BLaER1 treated with 17β-estradiol and CSF1 and Interleukin-3, amounts not matched to agents 10 nM and 100 nM (cell line): ENCODE results near the gene CCDC71L.
"Not testable (repeated sequence)": the region's sequence is repeated elsewhere in the genome, so short reads cannot be mapped to it uniquely, and the experiment has no call there.

Source experiments
- H3K27ac ChIP-seq, 11 experiments: shearing (Covaris generic); formaldehyde crosslinking; 2 replicates each; pipeline ENCODE4 v1.8.1; 2022
- H3K27me3 ChIP-seq, 11 experiments: shearing (Covaris generic); formaldehyde crosslinking; 2 replicates each; pipeline ENCODE4 v1.8.1; 2022
- H3K36me3 ChIP-seq, 11 experiments: shearing (Covaris generic); formaldehyde crosslinking; 2 replicates each; pipeline ENCODE4 v1.8.1; 2022
- H3K4me1 ChIP-seq, 10 experiments: shearing (Covaris generic); formaldehyde crosslinking; 2 replicates each; pipeline ENCODE4 v1.8.1; 2022
- H3K4me2 ChIP-seq, 11 experiments: shearing (Covaris generic); formaldehyde crosslinking; 2 replicates each; pipeline ENCODE4 v1.8.1; 2022
- H3K4me3 ChIP-seq, 10 experiments: shearing (Covaris generic); formaldehyde crosslinking; 2 replicates each; pipeline ENCODE4 v1.8.1; 2022
- H3K9ac ChIP-seq, 11 experiments: shearing (Covaris generic); formaldehyde crosslinking; 2 replicates each; pipeline ENCODE4 v1.8.1; 2022
- H3K9me3 ChIP-seq, 11 experiments: shearing (Covaris generic); formaldehyde crosslinking; replicated peaks in 1 of 11; 2 replicates each; pipeline ENCODE4 v1.8.1; 2022
- H4K20me1 ChIP-seq, 11 experiments: shearing (Covaris generic); formaldehyde crosslinking; 2 replicates each; pipeline ENCODE4 v1.8.1; 2022
- Cebpa-rat ChIP-seq, 11 experiments: shearing (Covaris generic); IDR thresholded peaks; 2 replicates each; pipeline ENCODE4 v1.8.1; 2022

CCDC71L gene

GRCh38 chr7:106660862-106661720 lies at the start of gene CCDC71L:
CCDC71L (minus strand) TSS chr7:106661158; CDS start chr7:106660896, 262 bp downstream.
- Histone ChIP-seq H3K4me1 (peaks cover 8 to 29% (median 23%) of the 10 kb centered on the region in 10 experiments), H3K4me3 (peak within 1 kb of the TSS; percentile 75 to 91 (median 88)), H3K4me2 (peak within 1 kb of the TSS; percentile 81 to 98 (median 95)), H3K9ac (peak within 1 kb of the TSS; percentile 91 to 98 (median 95)), H3K9me3 (no peaks in the 10 kb centered on the region), H3K27me3 (no peaks in the 10 kb centered on the region), H4K20me1 (no peaks in the 10 kb centered on the region), H3K27ac (peak within 1 kb of the TSS; percentile 92 to 98 (median 95)), H3K36me3 (no peaks in the 10 kb centered on the region)
- no peak for TF ChIP-seq Cebpa-rat (IDR thresholded peaks at IDR 0.05)

- peaks cover 0 to 23% (median 12%) of the 10 kb centered on the region in 11 experiments; a peak in 12 of 22 replicates for H3K9me3 ChIP-seq
- not testable (repeated sequence) for H4K20me1 ChIP-seq, H3K4me2 ChIP-seq, H3K4me3 ChIP-seq, H3K36me3 ChIP-seq, H3K4me1 ChIP-seq, H3K27ac ChIP-seq, H3K9ac ChIP-seq
- peaks cover 0 to 19% (median 0%) of the 10 kb centered on the region in 11 experiments; a peak in 3 of 22 replicates for H3K27me3 ChIP-seq
Measured at GRCh38 chr7:106709604-106710003, 48.6 kb upstream of the CCDC71L start.

- peaks cover 0 to 1% (median under 1%) of the 10 kb centered on the region in 11 experiments; a peak in 3 of 22 replicates for H3K9me3 ChIP-seq
- no peak for TF ChIP-seq Cebpa-rat (IDR thresholded peaks at IDR 0.05)
- H3K4me2 ChIP-seq = no peak overlapping the region
- H3K27ac ChIP-seq = no peak overlapping the region
- H4K20me1 ChIP-seq = no peaks in the 10 kb centered on the region
- no peaks in the 10 kb centered on the region for H3K36me3 ChIP-seq
- no peak overlapping the region for H3K4me3 ChIP-seq
- H3K4me1 ChIP-seq = no peaks in the 10 kb centered on the region
- H3K9ac ChIP-seq = no peak overlapping the region
- H3K27me3 ChIP-seq = 0 out of 22 replicates have a peak, but pooled peaks cover 0 to 16% (median 0%) of the 10 kb centered on the region in 11 experiments
Measured at GRCh38 chr7:106704000-106704840, 43.3 kb upstream of the CCDC71L start.

GRCh38 chr7:106693677-106694353 lies 32.9 kb upstream of the CCDC71L start:
- H3K9me3 ChIP-seq = peaks cover 0 to 14% (median 8%) of the 10 kb centered on the region in 11 experiments; a peak in 12 of 22 replicates
- TF ChIP-seq Cebpa-rat (IDR thresholded peaks at IDR 0.05) = no peak
- H3K36me3 ChIP-seq = no peaks in the 10 kb centered on the region
- peaks cover 4 to 25% (median 10%) of the 10 kb centered on the region in 10 experiments; a peak in 16 of 20 replicates for H3K4me1 ChIP-seq
- H3K27ac ChIP-seq = no peak overlapping the region
- peak overlapping the region in 8 of 11 experiments; percentile 22 to 68 (median 46); a peak in 14 of 22 replicates for H3K4me2 ChIP-seq
- H4K20me1 ChIP-seq = no peaks in the 10 kb centered on the region
- no peak overlapping the region for H3K9ac ChIP-seq
- H3K27me3 ChIP-seq = no peaks in the 10 kb centered on the region
- no peak overlapping the region for H3K4me3 ChIP-seq

GRCh38 chr7:106692450-106693051 lies 31.6 kb upstream of the CCDC71L start:
- Histone ChIP-seq H3K27me3 (no peaks in the 10 kb centered on the region), H3K36me3 (no peaks in the 10 kb centered on the region), H3K9ac (no peak overlapping the region), H3K4me3 (no peak overlapping the region), H3K4me1 (peaks cover 4 to 25% (median 10%) of the 10 kb centered on the region in 10 experiments; a peak in 16 of 20 replicates), H3K27ac (no peak overlapping the region), H3K4me2 (no peak overlapping the region), H4K20me1 (no peaks in the 10 kb centered on the region), H3K9me3 (peaks cover 0 to 22% (median 13%) of the 10 kb centered on the region in 11 experiments; a peak in 14 of 22 replicates)
- TF ChIP-seq Cebpa-rat (IDR thresholded peaks at IDR 0.05) = no peak

- H3K36me3 ChIP-seq, H4K20me1 ChIP-seq, H3K9ac ChIP-seq, H3K4me2 ChIP-seq, H3K4me1 ChIP-seq, H3K27me3 ChIP-seq, H3K4me3 ChIP-seq, H3K27ac ChIP-seq: not testable (repeated sequence)
- H3K9me3 ChIP-seq = peaks cover 5 to 29% (median 13%) of the 10 kb centered on the region in 11 experiments; a peak in 15 of 22 replicates
Measured at GRCh38 chr7:106688161-106688560, 27.2 kb upstream of the CCDC71L start.

- H3K4me1 ChIP-seq = peaks cover 0 to 9% (median 0%) of the 10 kb centered on the region in 10 experiments; a peak in 5 of 20 replicates
- peaks cover 0 to 18% (median 7%) of the 10 kb centered on the region in 11 experiments; a peak in 12 of 22 replicates for H3K9me3 ChIP-seq
- H3K4me2 ChIP-seq = no peak overlapping the region
- TF ChIP-seq Cebpa-rat (IDR thresholded peaks at IDR 0.05) = no peak
- H3K27ac ChIP-seq = no peak overlapping the region
- no peak overlapping the region for H3K9ac ChIP-seq
- no peaks in the 10 kb centered on the region for H3K36me3 ChIP-seq
- H3K27me3 ChIP-seq = no peaks in the 10 kb centered on the region
- H4K20me1 ChIP-seq = no peaks in the 10 kb centered on the region
- no peak overlapping the region for H3K4me3 ChIP-seq
Measured at GRCh38 chr7:106683941-106684340, 23.0 kb upstream of the CCDC71L start.

GRCh38 chr7:106681815-106682495 lies 21.0 kb upstream of the CCDC71L start:
- no peak for TF ChIP-seq Cebpa-rat (IDR thresholded peaks at IDR 0.05)
- peaks cover 0 to 8% (median 4%) of the 10 kb centered on the region in 11 experiments; a peak in 8 of 22 replicates for H3K9me3 ChIP-seq
- no peaks in the 10 kb centered on the region for H4K20me1 ChIP-seq
- no peak overlapping the region for H3K4me2 ChIP-seq
- H3K4me1 ChIP-seq = peaks cover 0 to 12% (median 0%) of the 10 kb centered on the region in 10 experiments; a peak in 5 of 20 replicates
- H3K9ac ChIP-seq = no peak overlapping the region
- H3K27ac ChIP-seq = no peak overlapping the region
- H3K36me3 ChIP-seq = no peaks in the 10 kb centered on the region
- no peaks in the 10 kb centered on the region for H3K27me3 ChIP-seq
- no peak overlapping the region for H3K4me3 ChIP-seq
